Naive thymus-derived CD4-positive, alpha-beta T cell (primary cell): ENCODE results near the gene PTPRF. TPM values are rescaled to one million over a fixed set of nuclear protein-coding genes. Genes with fewer than 3 reads are reported as not detected.

ENCODE experiments used
- ATAC-seq: fragments of 150-1000 bp; cut with Tn5 transposase; 2 replicates; pipeline ENCODE4 v1.10.0; 2021; ENCODE audit warnings: mild to moderate bottlenecking, moderate library complexity
- CTCF ChIA-PET: fragments of 350-600 bp; sonication (Branson Sonifier 250); formaldehyde crosslinking; loops from one replicate; lab custom pipeline; 2021; ENCODE audit warnings: antibody characterized with exemption; lab: Charles Lee
- POLR2A ChIA-PET: fragments of 350-600 bp; sonication (Branson Sonifier 250); formaldehyde crosslinking; loops from one replicate; lab custom pipeline; 2021; ENCODE audit warnings: antibody characterized with exemption, inconsistent platforms; lab: Charles Lee
- DNase-seq, 9 donors: peaks; one replicate each; pipeline versions ENCODE4 v3.0.0 to v3.0.0-alpha.2; 2020 to 2022; ENCODE audit warnings: mixed read lengths in 1 of 9
- H3K27ac ChIP-seq: one replicate; pipeline ENCODE4 v1.7.0; 2013; ENCODE audit warnings: mild to moderate bottlenecking, low read depth, low read length, moderate library complexity
- H3K27me3 ChIP-seq, 2 donors: one replicate each; pipeline ENCODE4 v1.7.0; 2013; ENCODE audit warnings: low read length in 2 of 2, mild to moderate bottlenecking in 2 of 2, moderate library complexity in 2 of 2; ENCODE audit not compliant: control insufficient read depth in 2 of 2, insufficient read depth in 2 of 2
- H3K36me3 ChIP-seq, 3 experiments: 1 replicate in 2 of 3; 2 replicates in 1 of 3; pipeline ENCODE4 v1.7.0; 2013; ENCODE audit warnings: low read length in 3 of 3, mild to moderate bottlenecking in 3 of 3, moderate library complexity in 1 of 3; ENCODE audit not compliant: insufficient read depth in 3 of 3, control insufficient read depth in 2 of 3
- H3K4me1 ChIP-seq, 2 donors: one replicate each; pipeline ENCODE4 v1.7.0; 2013; ENCODE audit warnings: low read length in 2 of 2, mild to moderate bottlenecking in 2 of 2, moderate library complexity in 1 of 2; ENCODE audit not compliant: control insufficient read depth in 2 of 2, insufficient read depth in 2 of 2
- H3K4me3 ChIP-seq: 2 replicates; pipeline ENCODE4 v1.7.0; 2013; ENCODE audit warnings: mild to moderate bottlenecking, low read length
- H3K9me3 ChIP-seq, 3 experiments: 1 replicate in 2 of 3; 2 replicates in 1 of 3; pipeline ENCODE4 v1.7.0; 2013; ENCODE audit warnings: low read length in 3 of 3; ENCODE audit not compliant: control insufficient read depth in 2 of 3
- H3K27ac Mint-ChIP-seq, 9 donors: one replicate each; pipeline ENCODE4 v1.8.0; 2020 to 2022; ENCODE audit warnings: mixed read lengths in 9 of 9, mild to moderate bottlenecking in 8 of 9, moderate library complexity in 5 of 9, inconsistent platforms in 2 of 9
- H3K27me3 Mint-ChIP-seq, 5 donors: one replicate each; pipeline ENCODE4 v1.8.0; 2021 to 2022; ENCODE audit warnings: mixed read lengths in 5 of 5, mild to moderate bottlenecking in 1 of 5
- H3K36me3 Mint-ChIP-seq, 5 donors: one replicate each; pipeline ENCODE4 v1.8.0; 2020 to 2022; ENCODE audit warnings: mixed read lengths in 5 of 5, mild to moderate bottlenecking in 3 of 5, inconsistent platforms in 1 of 5
- H3K4me1 Mint-ChIP-seq, 7 donors: one replicate each; pipeline ENCODE4 v1.8.0; 2020 to 2022; ENCODE audit warnings: mixed read lengths in 7 of 7, mild to moderate bottlenecking in 3 of 7, inconsistent platforms in 1 of 7
- H3K4me3 Mint-ChIP-seq, 10 donors: one replicate each; pipeline ENCODE4 v1.8.0; 2020 to 2022; ENCODE audit warnings: mild to moderate bottlenecking in 10 of 10, mixed read lengths in 10 of 10, moderate library complexity in 6 of 10, inconsistent platforms in 2 of 10
- H3K9me3 Mint-ChIP-seq, 11 donors: one replicate each; pipeline ENCODE4 v1.8.0; 2020 to 2022; ENCODE audit warnings: mixed read lengths in 11 of 11, mild to moderate bottlenecking in 4 of 11, inconsistent platforms in 1 of 11, moderate library complexity in 1 of 11
- intact Hi-C, 2 donors: fragments of 100-400 bp; cut with micrococcal nuclease; formaldehyde crosslinking; loops; one replicate each; pipeline ENCODE4 v1.15.1; 2023
- polyA plus RNA-seq, 2 donors: library from polyadenylated mRNA; unstranded; fragments of 300-500 nt; fragmentation: Illumina TruSeq; gene quantifications; one replicate each; pipeline ENCODE4 v1.2.3, GENCODE V29; 2021
- total RNA-seq, 6 experiments: library from RNA in 5 of 6; stranded (reverse) in 5 of 6; gene quantifications; 1 replicate in 5 of 6; 2 replicates in 1 of 6; pipeline ENCODE4 v1.2.3 and lab custom pipeline; 2021 to 2026

The PTPRF gene
- total and polyA plus RNA-seq, 7 experiments from 2014 or later, result 0.49 to 2.3 (median 1.8) TPM; not detected in 4

DNA sequence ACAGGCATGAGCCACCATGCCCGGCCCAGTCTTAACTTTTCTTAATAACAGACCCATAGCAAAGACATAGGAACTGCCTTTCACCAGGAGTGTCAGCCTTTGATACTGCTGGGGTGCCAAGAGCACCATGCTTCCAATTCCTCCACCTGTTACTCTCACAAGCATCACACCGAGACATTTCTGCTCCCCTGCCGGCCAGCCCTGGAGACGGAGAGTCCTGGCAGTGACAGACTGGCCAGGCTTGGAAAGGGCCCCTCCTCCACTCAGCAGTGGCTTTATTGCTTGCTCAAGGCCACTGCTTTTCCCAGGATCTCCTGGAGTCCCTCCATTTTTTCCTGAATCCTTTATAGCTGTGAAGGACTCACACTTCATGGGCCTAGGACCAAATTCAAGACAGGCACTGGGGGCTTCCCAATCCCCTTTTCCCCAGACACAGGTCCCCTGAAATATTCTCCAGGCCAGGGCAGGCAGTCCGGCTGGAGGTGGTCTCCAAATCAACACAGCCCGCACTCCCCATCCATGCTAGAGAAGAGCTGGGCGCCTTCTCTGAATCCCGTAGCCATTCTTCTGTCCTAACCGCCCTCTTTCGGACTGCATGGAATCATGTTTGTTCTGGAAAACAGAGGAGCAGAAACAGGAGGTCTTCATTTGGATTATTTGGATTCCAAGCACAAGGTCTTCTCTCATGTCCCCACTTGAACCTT lies 25.5 kb upstream of the PTPRF start:
- Histone ChIP-seq H3K27me3 (no peaks in the 10 kb centered on the region), H3K36me3 (no peaks in the 10 kb centered on the region), H3K4me1 (no peaks in the 10 kb centered on the region), H3K4me3 (no peak overlapping the region), H3K9me3 (no peaks in the 10 kb centered on the region), H3K27ac (no peak overlapping the region)
- Mint-ChIP-seq H3K4me1 (peaks cover 0 to 10% (median 0%) of the 10 kb centered on the region in 7 donors), H3K27me3 (peaks cover 0 to 17% (median 5%) of the 10 kb centered on the region in 5 donors), H3K27ac (no peak overlapping the region), H3K9me3 (peaks cover 0 to 3% (median 0%) of the 10 kb centered on the region in 11 donors), H3K36me3 (peaks cover 0 to under 1% (median 0%) of the 10 kb centered on the region in 5 donors), H3K4me3 (no peak overlapping the region)
- ChIA-PET POLR2A (no interaction called here), CTCF (no interaction called here)
- ATAC-seq (no peak), DNase-seq (no peak)
- intact Hi-C loops, result no loop called here

DNA sequence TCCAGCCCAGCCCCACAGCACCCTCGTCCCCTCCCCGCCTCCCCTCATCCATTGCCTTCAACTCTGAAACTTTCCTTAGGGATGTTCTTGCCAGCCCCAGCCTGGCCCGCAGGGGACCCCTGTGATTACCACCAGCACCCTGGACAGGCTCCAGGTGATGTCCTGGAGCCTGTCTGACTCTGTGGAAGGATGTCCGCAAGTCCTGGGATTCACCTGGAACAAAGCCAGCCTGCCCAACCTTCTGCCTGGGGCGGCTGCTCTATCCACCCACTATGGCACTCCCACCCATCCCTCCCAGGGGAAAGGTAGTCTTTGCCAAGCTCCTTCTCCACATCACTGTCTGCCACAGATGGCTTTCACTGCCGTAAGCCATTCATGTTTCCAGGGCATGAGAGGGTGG lies 24.4 kb upstream of the PTPRF start:
- intact Hi-C loops, result no loop called here
- no peak for DNase-seq
- Mint-ChIP-seq H3K9me3 (peaks cover 0 to 3% (median 0%) of the 10 kb centered on the region in 11 donors), H3K27ac (no peak overlapping the region), H3K36me3 (no peaks in the 10 kb centered on the region), H3K4me3 (no peak overlapping the region), H3K4me1 (peaks cover 0 to 10% (median 0%) of the 10 kb centered on the region in 7 donors), H3K27me3 (peaks cover 0 to 12% (median 0%) of the 10 kb centered on the region in 5 donors)
- no peak for ATAC-seq
- Histone ChIP-seq H3K4me3 (no peak overlapping the region), H3K27me3 (no peaks in the 10 kb centered on the region), H3K27ac (no peak overlapping the region), H3K4me1 (no peaks in the 10 kb centered on the region), H3K9me3 (no peaks in the 10 kb centered on the region), H3K36me3 (no peaks in the 10 kb centered on the region)
- POLR2A ChIA-PET, result no interaction called here
- CTCF ChIA-PET, result no interaction called here

DNA sequence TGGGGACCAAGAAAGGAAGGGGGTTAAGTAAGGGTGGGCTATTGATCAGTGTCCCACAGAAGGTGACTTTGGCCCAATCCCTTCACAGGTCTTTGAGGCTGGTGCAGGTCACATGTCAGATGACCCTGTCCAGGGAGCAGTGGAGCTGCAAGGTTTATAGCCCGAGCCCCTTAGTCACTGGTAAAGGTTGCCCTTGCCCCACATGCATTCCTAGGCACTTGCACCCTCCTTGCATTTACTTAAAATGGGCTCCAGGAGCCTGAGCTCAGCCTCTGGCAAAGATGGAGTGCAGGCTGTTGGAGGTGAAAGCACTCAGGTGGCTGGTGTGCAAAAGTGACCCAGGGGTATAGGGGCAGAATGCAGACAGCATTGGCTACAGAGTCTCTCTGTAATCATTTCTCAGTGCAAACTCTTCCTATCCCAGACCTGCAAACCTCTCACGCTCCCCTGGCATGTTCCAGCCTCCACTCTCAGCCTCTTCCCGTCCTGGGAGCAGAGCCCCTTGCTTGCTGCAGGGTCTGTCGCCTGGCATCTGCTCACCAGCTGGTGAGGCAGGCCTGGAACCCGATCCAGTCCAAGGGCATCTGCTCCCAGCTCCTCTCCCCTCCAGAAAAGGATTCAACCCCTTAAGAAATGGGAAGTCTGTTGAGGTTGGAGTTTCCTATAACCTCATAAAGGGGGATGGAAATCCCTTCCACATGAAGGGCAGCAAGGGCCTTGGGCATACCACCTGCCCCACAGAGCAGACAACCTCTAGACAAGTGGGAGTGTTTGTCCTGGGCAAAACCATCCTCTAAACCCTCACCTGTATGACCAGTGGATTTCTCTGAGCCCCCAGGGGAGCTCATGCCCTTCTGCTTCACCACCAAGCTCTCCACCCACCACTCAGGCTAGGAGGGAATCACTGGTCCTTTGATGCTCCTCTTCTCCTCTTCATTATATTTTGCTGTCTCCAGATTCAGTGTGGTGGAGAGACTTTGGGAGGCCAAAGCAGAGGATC lies 23.1 kb upstream of the PTPRF start:
- peaks cover 0 to 6% (median 0%) of the 10 kb centered on the region in 11 donors for H3K9me3 Mint-ChIP-seq
- H3K27me3 Mint-ChIP-seq, result peaks cover 0 to 15% (median 0%) of the 10 kb centered on the region in 5 donors
- Histone ChIP-seq H3K4me1 (no peaks in the 10 kb centered on the region), H3K9me3 (no peaks in the 10 kb centered on the region), H3K4me3 (no peak overlapping the region), H3K27me3 (no peaks in the 10 kb centered on the region), H3K36me3 (no peaks in the 10 kb centered on the region), H3K27ac (no peak overlapping the region)
- peaks cover 0 to 10% (median 0%) of the 10 kb centered on the region in 7 donors for H3K4me1 Mint-ChIP-seq
- ChIA-PET POLR2A (no interaction called here), CTCF (interaction anchor here (1.3 kb wide), 1 partner anchor 19 kb away, joined by 3 read pairs; no protein-coding TSS in a partner anchor)
- H3K36me3 Mint-ChIP-seq, result no peaks in the 10 kb centered on the region
- intact Hi-C loops, result no loop called here
- DNase-seq (no peak), ATAC-seq (no peak)
- no peak overlapping the region for H3K27ac Mint-ChIP-seq
- no peak overlapping the region for H3K4me3 Mint-ChIP-seq

DNA sequence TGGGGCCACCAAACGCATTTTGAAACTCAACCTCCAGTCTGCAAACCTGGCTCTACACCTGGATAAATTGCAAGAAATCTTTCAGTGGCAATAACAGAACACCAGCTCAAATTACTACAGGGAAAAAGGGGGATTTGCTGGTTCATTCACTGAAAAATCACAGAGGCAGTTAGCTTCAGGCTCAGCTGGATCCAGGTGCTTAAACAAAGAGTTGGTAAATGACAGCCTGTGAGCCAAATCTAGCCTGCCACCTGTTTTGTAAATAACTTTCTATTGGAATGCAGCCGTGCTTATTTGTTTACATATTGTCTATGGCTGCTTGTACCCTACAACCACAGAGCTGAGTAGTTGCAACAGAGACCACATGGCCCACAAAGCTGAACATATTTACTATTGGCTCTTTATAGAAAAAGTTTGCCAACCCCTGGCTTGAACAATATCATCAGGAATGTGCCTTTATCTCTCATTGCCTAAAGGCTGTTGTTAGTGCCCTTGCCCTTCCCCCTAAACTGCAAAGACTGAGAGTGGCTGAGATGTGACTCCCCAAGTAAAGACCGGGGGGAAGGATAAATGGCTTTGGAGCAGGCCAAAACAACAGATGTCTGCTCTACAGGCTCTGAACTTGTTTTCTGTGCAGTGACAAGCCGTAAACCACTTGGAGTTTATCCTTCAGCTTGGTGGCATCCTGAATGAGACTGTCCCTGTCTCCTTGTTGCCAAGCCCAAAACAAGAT lies 21.5 kb upstream of the PTPRF start:
- H3K9me3 ChIP-seq, result no peaks in the 10 kb centered on the region
- H3K4me1 Mint-ChIP-seq, result peaks cover 0 to 10% (median 0%) of the 10 kb centered on the region in 7 donors
- ChIA-PET CTCF (interaction anchor here (0.6 to 1.3 kb wide), 2 partner anchors 18 to 108 kb away, joined by 3 read pairs; no protein-coding TSS in a partner anchor), POLR2A (no interaction called here)
- no peak for ATAC-seq
- peaks cover 0 to 5% (median 0%) of the 10 kb centered on the region in 11 donors for H3K9me3 Mint-ChIP-seq
- no peak overlapping the region for H3K4me3 Mint-ChIP-seq
- H3K27ac Mint-ChIP-seq, result no peak overlapping the region
- no peaks in the 10 kb centered on the region for H3K36me3 Mint-ChIP-seq
- H3K27ac ChIP-seq, result no peak overlapping the region
- intact Hi-C loops, result no loop called here
- H3K36me3 ChIP-seq, result no peaks in the 10 kb centered on the region
- H3K27me3 ChIP-seq, result no peaks in the 10 kb centered on the region
- no peak overlapping the region for H3K4me3 ChIP-seq
- H3K4me1 ChIP-seq, result no peaks in the 10 kb centered on the region
- no peak for DNase-seq
- peaks cover 0 to 12% (median 0%) of the 10 kb centered on the region in 5 donors for H3K27me3 Mint-ChIP-seq

GRCh38 chr1:43509740-43510375 lies 20.8 kb upstream of the PTPRF start:
- ChIA-PET CTCF (no interaction called here), POLR2A (interaction anchor here (0.7 kb wide), 1 partner anchor 11 kb away, joined by 3 read pairs; no protein-coding TSS in a partner anchor)
- H3K27me3 ChIP-seq, result no peaks in the 10 kb centered on the region
- Mint-ChIP-seq H3K36me3 (no peaks in the 10 kb centered on the region), H3K4me1 (peaks cover 0 to 10% (median 0%) of the 10 kb centered on the region in 7 donors), H3K9me3 (peaks cover 0 to 5% (median 0%) of the 10 kb centered on the region in 11 donors), H3K27ac (no peak overlapping the region), H3K4me3 (no peak overlapping the region), H3K27me3 (peaks cover 0 to 12% (median 3%) of the 10 kb centered on the region in 5 donors)
- no peak overlapping the region for H3K4me3 ChIP-seq
- H3K9me3 ChIP-seq, result no peaks in the 10 kb centered on the region
- DNase-seq (no peak), ATAC-seq (no peak)
- H3K4me1 ChIP-seq, result no peaks in the 10 kb centered on the region
- intact Hi-C loops, result no loop called here
- no peak overlapping the region for H3K27ac ChIP-seq
- H3K36me3 ChIP-seq, result no peaks in the 10 kb centered on the region

GRCh38 chr1:43510621-43511020 lies 20.1 kb upstream of the PTPRF start:
- H3K27me3 ChIP-seq, result no peaks in the 10 kb centered on the region
- H3K4me3 Mint-ChIP-seq, result no peak overlapping the region
- no peaks in the 10 kb centered on the region for H3K4me1 ChIP-seq
- no peak overlapping the region for H3K27ac ChIP-seq
- ATAC-seq (no peak), DNase-seq (no peak)
- H3K9me3 Mint-ChIP-seq, result peaks cover 0 to 5% (median 0%) of the 10 kb centered on the region in 11 donors
- no peaks in the 10 kb centered on the region for H3K36me3 ChIP-seq
- CTCF ChIA-PET, result no interaction called here
- intact Hi-C loops, result no loop called here
- POLR2A ChIA-PET, result interaction anchor here (0.7 kb wide), 1 partner anchor 11 kb away, joined by 3 read pairs; no protein-coding TSS in a partner anchor
- H3K36me3 Mint-ChIP-seq, result no peaks in the 10 kb centered on the region
- H3K4me1 Mint-ChIP-seq, result peaks cover 0 to 10% (median 0%) of the 10 kb centered on the region in 7 donors
- H3K9me3 ChIP-seq, result no peaks in the 10 kb centered on the region
- H3K4me3 ChIP-seq, result no peak overlapping the region
- no peak overlapping the region for H3K27ac Mint-ChIP-seq
- H3K27me3 Mint-ChIP-seq, result peaks cover 0 to 11% (median 6%) of the 10 kb centered on the region in 5 donors
